22Rv1 (cell line): Measurements from ENCODE around the gene PCGF2.

ENCODE experiments used
- ZFX ChIP-seq: fragments of 450-650 bp; IDR thresholded peaks from 2 replicates; pipeline ENCODE4 v1.6.1; 2017; ENCODE audit warnings: antibody characterized with exemption, borderline replicate concordance
- TF ChIP-seq, protein P1 (sequence below): fragments of 450-650 bp; IDR thresholded peaks from 2 replicates; pipeline ENCODE4 v1.5.1; 2017; ENCODE audit warnings: mild to moderate bottlenecking

DNA sequence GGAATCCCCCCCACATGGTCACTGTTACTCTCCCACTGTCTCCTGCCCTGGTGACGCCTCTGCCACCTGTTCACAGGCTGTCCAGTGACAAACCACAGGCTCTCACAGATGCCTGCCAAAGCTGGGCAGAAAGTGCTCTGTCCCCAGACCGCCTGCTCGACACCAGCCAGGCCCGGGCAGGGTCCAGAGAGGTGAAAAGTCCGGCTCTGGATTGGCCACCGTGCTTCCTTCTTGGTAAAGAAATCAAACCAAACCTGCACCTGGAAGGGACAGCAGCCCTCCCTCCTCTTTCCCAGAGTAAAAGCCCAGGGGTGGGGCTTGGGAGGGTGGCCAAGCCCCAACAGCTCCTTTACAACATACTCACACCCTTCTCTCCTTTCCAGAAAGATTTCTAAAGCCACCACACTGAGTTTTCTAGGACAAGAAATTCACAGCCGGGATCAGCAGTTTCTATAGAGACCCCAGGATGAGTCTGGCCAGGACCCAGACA, 6.2 kb downstream of the PCGF2 start:
- TF ChIP-seq, protein P1, sequence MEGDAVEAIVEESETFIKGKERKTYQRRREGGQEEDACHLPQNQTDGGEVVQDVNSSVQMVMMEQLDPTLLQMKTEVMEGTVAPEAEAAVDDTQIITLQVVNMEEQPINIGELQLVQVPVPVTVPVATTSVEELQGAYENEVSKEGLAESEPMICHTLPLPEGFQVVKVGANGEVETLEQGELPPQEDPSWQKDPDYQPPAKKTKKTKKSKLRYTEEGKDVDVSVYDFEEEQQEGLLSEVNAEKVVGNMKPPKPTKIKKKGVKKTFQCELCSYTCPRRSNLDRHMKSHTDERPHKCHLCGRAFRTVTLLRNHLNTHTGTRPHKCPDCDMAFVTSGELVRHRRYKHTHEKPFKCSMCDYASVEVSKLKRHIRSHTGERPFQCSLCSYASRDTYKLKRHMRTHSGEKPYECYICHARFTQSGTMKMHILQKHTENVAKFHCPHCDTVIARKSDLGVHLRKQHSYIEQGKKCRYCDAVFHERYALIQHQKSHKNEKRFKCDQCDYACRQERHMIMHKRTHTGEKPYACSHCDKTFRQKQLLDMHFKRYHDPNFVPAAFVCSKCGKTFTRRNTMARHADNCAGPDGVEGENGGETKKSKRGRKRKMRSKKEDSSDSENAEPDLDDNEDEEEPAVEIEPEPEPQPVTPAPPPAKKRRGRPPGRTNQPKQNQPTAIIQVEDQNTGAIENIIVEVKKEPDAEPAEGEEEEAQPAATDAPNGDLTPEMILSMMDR, result no peak
- no peak for TF ChIP-seq ZFX
